T-helper 1 cell (primary cell): ENCODE measurements around the gene FAM9C.
"Not testable (repeated sequence)": the region's sequence is repeated elsewhere in the genome, so short reads cannot be mapped to it uniquely, and the experiment has no call there.

Experiments used
- DNase-seq, 5 donors: peaks; one replicate each; pipeline ENCODE4 v3.0.0-alpha.2; 2012 to 2020

FAM9C gene

GRCh38 chrX:13076176-13076961 is 31.9 kb upstream of the FAM9C start:
- DNase-seq = peak in 1 of 5 donors; percentile 62

- DNase-seq = peak in 1 of 5 donors; percentile 55
These were observed 30.2 kb upstream of the FAM9C start for GRCh38 chrX:13074297-13075262.

GRCh38 chrX:13069771-13070416 is 25.5 kb upstream of the FAM9C start:
- no peak for DNase-seq

GRCh38 chrX:13068651-13069050 is 24.2 kb upstream of the FAM9C start:
- no peak for DNase-seq

GRCh38 chrX:13067773-13068172 is 23.4 kb upstream of the FAM9C start:
- no peak for DNase-seq

- DNase-seq = no peak
These were observed 22.0 kb upstream of the FAM9C start for GRCh38 chrX:13066391-13066790.

GRCh38 chrX:13064599-13065143 is 20.3 kb upstream of the FAM9C start:
- no peak for DNase-seq

- not testable (repeated sequence) for DNase-seq
These were observed 18.7 kb upstream of the FAM9C start for GRCh38 chrX:13063124-13063523.

GRCh38 chrX:13062331-13062730 is 17.9 kb upstream of the FAM9C start:
- DNase-seq = not testable (repeated sequence)

- not testable (repeated sequence) for DNase-seq
These were observed 16.8 kb upstream of the FAM9C start for GRCh38 chrX:13061215-13061708.

- DNase-seq = no peak
These were observed 15.4 kb upstream of the FAM9C start for GRCh38 chrX:13059637-13060499.

- no peak for DNase-seq
These were observed 11.1 kb upstream of the FAM9C start for GRCh38 chrX:13055486-13055885.

- DNase-seq = no peak
These were observed 8.8 kb upstream of the FAM9C start for GRCh38 chrX:13053171-13053570.

GRCh38 chrX:13051529-13052172 is 7.2 kb upstream of the FAM9C start:
- peak in 3 of 5 donors; percentile 21 to 81 (median 40) for DNase-seq

GRCh38 chrX:13051167-13051528 is 6.7 kb upstream of the FAM9C start:
- no peak for DNase-seq

- DNase-seq = no peak
These were observed 5.7 kb upstream of the FAM9C start for GRCh38 chrX:13050151-13050550.

GRCh38 chrX:13048280-13048679 is 3.9 kb upstream of the FAM9C start:
- no peak for DNase-seq

GRCh38 chrX:13047759-13048158 is 3.3 kb upstream of the FAM9C start:
- DNase-seq = no peak

- DNase-seq = no peak
These were observed 1.9 kb upstream of the FAM9C start for GRCh38 chrX:13046141-13046855.

- DNase-seq = no peak
These were observed 482 bp downstream of the FAM9C start for GRCh38 chrX:13043938-13044337.
